Fibroblast of the aortic adventitia (primary cell): Measurements from ENCODE around the gene POU2AF3. TPM values are rescaled to one million over a fixed set of nuclear protein-coding genes. Genes with fewer than 3 reads are reported as not detected.

Source experiments
- DNase-seq: peaks from one replicate; pipeline ENCODE4 v3.0.0-alpha.2; 2010; ENCODE audit warnings: low read depth
- H3K4me3 ChIP-seq: 2 replicates; pipeline ENCODE4 v1.5.1; 2011; ENCODE audit warnings: low read depth, mild to moderate bottlenecking, control low read depth, low read length, moderate library complexity
- CTCF ChIP-seq: IDR thresholded peaks from 2 replicates; pipeline ENCODE4 v1.5.1; 2011; ENCODE audit warnings: mild to moderate bottlenecking, low read length, control low read depth, inconsistent platforms; ENCODE audit not compliant: insufficient read depth
- total RNA-seq: library from RNA; depleted of rRNA; stranded (reverse); fragments of >200 nt; gene quantifications from 2 replicates; pipeline ENCODE4 v1.2.3, GENCODE V29; 2012; ENCODE audit warnings: low replicate concordance

The POU2AF3 gene
- total RNA-seq, 1 donor: 0.45 TPM

- H3K4me3 ChIP-seq: no peak overlapping the region
- no peak for TF ChIP-seq CTCF
- DNase-seq: no peak
Measured at GRCh38 chr11:111306321-111306720, 8.0 kb downstream of the POU2AF3 start.

GRCh38 chr11:111307472-111308108, 9.2 kb downstream of the POU2AF3 start:
- no peak overlapping the region for H3K4me3 ChIP-seq
- DNase-seq: no peak
- TF ChIP-seq CTCF: no peak

- no peak for DNase-seq
- no peak for TF ChIP-seq CTCF
- no peak overlapping the region for H3K4me3 ChIP-seq
Measured at GRCh38 chr11:111308140-111308539, 9.8 kb downstream of the POU2AF3 start.

- no peak for DNase-seq
- H3K4me3 ChIP-seq: no peak overlapping the region
- no peak for TF ChIP-seq CTCF
Measured at GRCh38 chr11:111309215-111309915, 11.0 kb downstream of the POU2AF3 start.

GRCh38 chr11:111310088-111310487, 11.7 kb downstream of the POU2AF3 start:
- TF ChIP-seq CTCF: no peak
- DNase-seq: no peak
- H3K4me3 ChIP-seq: no peak overlapping the region

- H3K4me3 ChIP-seq: no peak overlapping the region
- no peak for DNase-seq
- no peak for TF ChIP-seq CTCF
Measured at GRCh38 chr11:111310723-111311122, 12.4 kb downstream of the POU2AF3 start.

- no peak for DNase-seq
- no peak for TF ChIP-seq CTCF
- no peak overlapping the region for H3K4me3 ChIP-seq
Measured at GRCh38 chr11:111312076-111312475, 13.7 kb downstream of the POU2AF3 start.
